K562 (cell line): ENCODE measurements around the gene TREM2. TPM values are rescaled to one million over a fixed set of nuclear protein-coding genes. Genes with fewer than 3 reads are reported as not detected.
A peak's percentile ranks its signal among the peaks of the same experiment; 100 is the strongest.

ENCODE experiments used
- KLF16 ChIP-seq: IDR thresholded peaks from 2 replicates; pipeline ENCODE4 v1.6.1; 2016; ENCODE audit warnings: antibody characterized with exemption
- REST ChIP-seq, 2 experiments: fragments of 450-650 bp; formaldehyde crosslinking in 1 of 2; IDR thresholded peaks; 2 replicates each; pipeline versions ENCODE4 v1.4.0 to v1.6.1; 2014 to 2020; ENCODE audit warnings: mild to moderate bottlenecking in 2 of 2, borderline replicate concordance in 1 of 2, low read depth in 1 of 2
- polyA plus RNA-seq, 8 experiments: library from polyadenylated mRNA; depleted of rRNA in 4 of 8; stranded (reverse) in 5 of 8; unstranded in 3 of 8; fragments of >200 nt; fragmentation: Nextera tagmentation in 2 of 8; fragmentation: Illumina TruSeq in 1 of 8; extraction: Ambion mirVana in 2 of 8; extraction: Trizol in 1 of 8; gene quantifications; 2 replicates each; pipeline versions ENCODE4 v1.2.1 to v1.2.3, GENCODE V29; 2011 to 2014; ENCODE audit warnings: inconsistent platforms in 1 of 8, missing spikeins in 1 of 8
- total RNA-seq, 7 experiments: library from RNA; depleted of rRNA in 6 of 7; stranded (reverse); fragments of >200 nt in 6 of 7; fragmentation: Illumina TruSeq in 2 of 7; extraction: Trizol in 2 of 7; gene quantifications; 2 replicates each; pipeline versions ENCODE4 v1.2.1 to v1.2.3, GENCODE V29; 2011 to 2021; ENCODE audit warnings: low replicate concordance in 1 of 7

Gene TREM2
- total and polyA plus RNA-seq, 9 of the 15 experiments (the other 6 are each of a cell fraction or from before 2014, with no cell fraction given) = not detected

GRCh38 chr6:41182069-41183034 is 19.4 kb upstream of the TREM2 start (continued):
- TF ChIP-seq REST (IDR thresholded peaks at IDR 0.05; ENCODE audit: borderline replicate concordance) (peak; percentile 60; the same call in 1 of the 2 replicates), REST (CRISPR knock-in tag; IDR thresholded peaks at IDR 0.05; ENCODE audit: low read depth) (no peak), KLF16 (0 out of 2 replicates have a peak, but pooled peaks have one; percentile 40)
